Loucy (cell line): ENCODE measurements around the gene RGS11.

Experiments used
- H2AFZ ChIP-seq: fragments of 200-600 bp; sonication (generic); 2 replicates; pipeline ENCODE4 v1.6.0; 2016; ENCODE audit warnings: antibody characterized with exemption, mild to moderate bottlenecking, low read length, moderate library complexity
- H3F3A ChIP-seq: fragments of 200-600 bp; 2 replicates; pipeline ENCODE4 v1.6.0; 2016; ENCODE audit warnings: antibody characterized with exemption, low read depth, mild to moderate bottlenecking
- H3K27me3 ChIP-seq: fragments of 200-600 bp; sonication (generic); 2 replicates; pipeline ENCODE4 v1.6.1; 2014; ENCODE audit warnings: low read length, mild to moderate bottlenecking; ENCODE audit not compliant: insufficient read depth, poor library complexity, severe bottlenecking
- H3K36me3 ChIP-seq: fragments of 200-600 bp; sonication (generic); 2 replicates; pipeline ENCODE4 v1.6.1; 2016; ENCODE audit warnings: low read length; ENCODE audit not compliant: insufficient read depth
- H3K4me1 ChIP-seq: fragments of 200-600 bp; sonication (generic); 2 replicates; pipeline ENCODE4 v1.5.1; 2014; ENCODE audit warnings: low read length, mild to moderate bottlenecking; ENCODE audit not compliant: insufficient read depth, poor library complexity, severe bottlenecking
- H3K4me2 ChIP-seq: fragments of 200-600 bp; sonication (generic); 2 replicates; pipeline ENCODE4 v1.6.0; 2014; ENCODE audit warnings: antibody characterized with exemption, low read length, low read depth, mild to moderate bottlenecking; ENCODE audit not compliant: poor library complexity, severe bottlenecking
- H3K4me3 ChIP-seq: fragments of 200-600 bp; sonication (generic); 2 replicates; pipeline ENCODE4 v1.5.1; 2014; ENCODE audit warnings: low read length, mild to moderate bottlenecking, mixed read lengths; ENCODE audit not compliant: poor library complexity, severe bottlenecking
- H3K79me2 ChIP-seq: fragments of 200-600 bp; sonication (generic); 2 replicates; pipeline ENCODE4 v1.6.1; 2014; ENCODE audit warnings: low read length; ENCODE audit not compliant: insufficient read depth
- H3K9ac ChIP-seq: fragments of 200-600 bp; sonication (generic); 2 replicates; pipeline ENCODE4 v1.6.0; 2014; ENCODE audit warnings: mild to moderate bottlenecking, low read depth, low read length, moderate library complexity; ENCODE audit not compliant: poor library complexity, severe bottlenecking
- H3K9me2 ChIP-seq: fragments of 200-600 bp; sonication (generic); replicated peaks from 2 replicates; pipeline ENCODE4 v1.6.1; 2016; ENCODE audit warnings: low read depth, low read length, mixed read lengths
- H3K9me3 ChIP-seq: fragments of 200-600 bp; sonication (generic); 2 replicates; pipeline ENCODE4 v1.6.1; 2014; ENCODE audit warnings: mild to moderate bottlenecking, antibody characterized with exemption, low read length, low read depth; ENCODE audit not compliant: insufficient read depth
- H4K20me1 ChIP-seq: fragments of 200-600 bp; sonication (generic); 2 replicates; pipeline ENCODE4 v1.6.0; 2014; ENCODE audit warnings: antibody characterized with exemption, low read length, mild to moderate bottlenecking; ENCODE audit not compliant: insufficient read depth, poor library complexity, severe bottlenecking
- EZH2phosphoT487 ChIP-seq: fragments of 200-600 bp; IDR thresholded peaks from 2 replicates; pipeline ENCODE4 v1.6.1; 2018; ENCODE audit warnings: antibody characterized with exemption, mild to moderate bottlenecking, moderate library complexity, borderline replicate concordance
- TF ChIP-seq, protein P1 (sequence below): fragments of 200-600 bp; sonication (generic); conservative IDR thresholded peaks from 2 replicates; pipeline ENCODE4 v1.5.1; 2014; ENCODE audit warnings: mild to moderate bottlenecking, antibody characterized with exemption, low read length

RGS11 gene

DNA sequence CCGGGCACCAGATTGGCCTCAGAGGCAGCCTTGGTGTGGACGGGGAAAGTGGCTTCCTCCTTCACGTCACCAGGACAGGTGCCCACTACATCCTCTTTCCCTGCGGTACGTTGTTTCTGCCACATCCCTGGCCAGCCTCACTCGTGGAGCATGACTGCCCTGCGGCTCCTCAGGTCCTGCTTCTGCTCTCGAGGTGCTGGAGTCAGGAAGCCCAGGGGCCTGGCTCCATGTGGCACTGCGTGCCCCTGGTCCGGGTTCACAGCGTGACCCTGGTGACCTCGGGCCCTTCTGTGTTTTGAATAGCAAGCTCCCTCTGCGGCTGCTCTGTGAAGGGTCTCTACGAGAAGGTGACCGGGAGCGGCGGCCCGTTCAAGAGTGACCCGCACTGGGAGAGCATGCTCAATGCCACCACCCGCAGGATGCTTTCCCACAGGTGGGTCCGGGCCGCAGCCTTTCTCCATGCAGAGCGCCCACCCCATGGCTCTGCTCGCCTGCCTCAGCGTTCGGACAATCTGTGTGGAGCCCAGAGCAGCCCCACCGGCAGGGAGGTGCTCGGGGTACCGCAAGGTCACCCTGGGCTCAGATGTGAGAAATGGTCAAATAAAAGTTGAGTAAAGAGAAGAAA, 13.5 kb downstream of the RGS11 start:
- Histone ChIP-seq H3K9me3 (no peaks in the 10 kb centered on the region), H2AFZ (no peak overlapping the region), H3K9ac (no peak overlapping the region), H3K4me3 (no peak overlapping the region), H3K36me3 (no peaks in the 10 kb centered on the region), H3K4me1 (peaks cover 4% of the 10 kb centered on the region), H4K20me1 (no peaks in the 10 kb centered on the region), H3K4me2 (no peak overlapping the region), H3K27me3 (no peaks in the 10 kb centered on the region), H3F3A (no peaks in the 10 kb centered on the region), H3K79me2 (no peaks in the 10 kb centered on the region), H3K9me2 (no peaks in the 10 kb centered on the region)
- no peak for TF ChIP-seq EZH2phosphoT487
- TF ChIP-seq, protein P1, sequence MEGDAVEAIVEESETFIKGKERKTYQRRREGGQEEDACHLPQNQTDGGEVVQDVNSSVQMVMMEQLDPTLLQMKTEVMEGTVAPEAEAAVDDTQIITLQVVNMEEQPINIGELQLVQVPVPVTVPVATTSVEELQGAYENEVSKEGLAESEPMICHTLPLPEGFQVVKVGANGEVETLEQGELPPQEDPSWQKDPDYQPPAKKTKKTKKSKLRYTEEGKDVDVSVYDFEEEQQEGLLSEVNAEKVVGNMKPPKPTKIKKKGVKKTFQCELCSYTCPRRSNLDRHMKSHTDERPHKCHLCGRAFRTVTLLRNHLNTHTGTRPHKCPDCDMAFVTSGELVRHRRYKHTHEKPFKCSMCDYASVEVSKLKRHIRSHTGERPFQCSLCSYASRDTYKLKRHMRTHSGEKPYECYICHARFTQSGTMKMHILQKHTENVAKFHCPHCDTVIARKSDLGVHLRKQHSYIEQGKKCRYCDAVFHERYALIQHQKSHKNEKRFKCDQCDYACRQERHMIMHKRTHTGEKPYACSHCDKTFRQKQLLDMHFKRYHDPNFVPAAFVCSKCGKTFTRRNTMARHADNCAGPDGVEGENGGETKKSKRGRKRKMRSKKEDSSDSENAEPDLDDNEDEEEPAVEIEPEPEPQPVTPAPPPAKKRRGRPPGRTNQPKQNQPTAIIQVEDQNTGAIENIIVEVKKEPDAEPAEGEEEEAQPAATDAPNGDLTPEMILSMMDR = no peak

DNA sequence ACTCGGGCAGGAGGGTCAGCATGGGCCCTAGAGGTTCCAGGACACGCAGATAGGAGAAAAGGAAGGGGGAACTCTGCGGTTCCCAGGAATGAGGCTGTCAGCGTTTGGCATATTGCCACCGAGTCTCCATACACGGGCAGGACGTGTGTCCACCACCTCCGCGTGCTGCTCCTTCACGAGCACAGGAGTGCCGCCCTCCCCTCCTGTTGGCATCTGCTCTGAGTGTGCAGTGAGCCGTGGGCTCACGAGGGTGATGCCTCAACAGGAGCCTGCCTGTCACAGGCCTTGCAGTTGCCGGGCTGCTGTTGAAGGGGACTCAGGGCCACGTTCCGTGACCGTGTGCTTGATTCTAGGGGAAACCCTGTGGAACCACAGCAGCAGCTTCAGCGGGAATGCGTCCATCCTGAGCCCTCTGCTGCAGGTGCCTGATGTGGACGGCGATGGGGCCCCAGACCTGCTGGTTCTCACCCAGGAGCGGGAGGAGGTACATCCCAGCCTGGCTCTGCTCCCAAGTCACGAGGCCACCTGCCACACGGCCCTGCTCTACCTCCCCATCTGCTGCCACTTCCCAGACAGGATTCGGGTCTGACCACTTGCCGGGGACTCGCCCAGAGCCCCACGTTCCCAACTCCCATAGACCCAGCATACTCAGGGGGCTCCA, 14.6 kb downstream of the RGS11 start:
- Histone ChIP-seq H3K9me2 (no peaks in the 10 kb centered on the region), H3K36me3 (no peaks in the 10 kb centered on the region), H3K4me3 (no peak overlapping the region), H2AFZ (no peak overlapping the region), H3K79me2 (no peaks in the 10 kb centered on the region), H3K4me1 (peaks cover 4% of the 10 kb centered on the region), H3K27me3 (no peaks in the 10 kb centered on the region), H3F3A (no peaks in the 10 kb centered on the region), H3K9ac (no peak overlapping the region), H4K20me1 (no peaks in the 10 kb centered on the region), H3K9me3 (no peaks in the 10 kb centered on the region), H3K4me2 (no peak overlapping the region)
- TF ChIP-seq, protein P1 = no peak
- no peak for TF ChIP-seq EZH2phosphoT487

DNA sequence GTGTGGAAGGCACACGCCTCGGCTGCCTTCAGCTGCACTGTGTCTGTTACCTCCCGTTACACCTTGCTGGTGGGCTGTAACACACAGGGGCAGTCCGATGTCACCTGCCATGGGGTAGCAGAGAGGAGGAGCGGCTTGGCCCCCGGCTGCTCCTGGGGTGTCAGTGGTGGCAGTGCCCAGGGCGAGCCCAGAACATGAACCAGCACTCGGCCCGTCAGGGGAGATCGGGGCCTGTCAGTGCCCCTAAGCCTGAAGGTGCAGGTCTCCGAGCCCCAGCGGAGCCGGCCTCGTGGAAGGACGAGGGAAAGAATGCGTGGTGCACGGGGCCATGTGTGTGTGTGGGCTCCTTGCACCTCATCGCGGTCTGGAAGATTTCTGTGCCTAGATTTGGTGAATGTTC, 15.4 kb downstream of the RGS11 start:
- H2AFZ ChIP-seq = no peak overlapping the region
- H3K4me1 ChIP-seq = peaks cover 8% of the 10 kb centered on the region
- no peak overlapping the region for H3K4me3 ChIP-seq
- no peaks in the 10 kb centered on the region for H3K79me2 ChIP-seq
- no peaks in the 10 kb centered on the region for H3K9me2 ChIP-seq
- H4K20me1 ChIP-seq = no peaks in the 10 kb centered on the region
- no peak overlapping the region for H3K4me2 ChIP-seq
- no peak overlapping the region for H3K9ac ChIP-seq
- TF ChIP-seq, protein P1 = no peak
- no peak for TF ChIP-seq EZH2phosphoT487
- no peaks in the 10 kb centered on the region for H3K9me3 ChIP-seq
- no peaks in the 10 kb centered on the region for H3K27me3 ChIP-seq
- H3F3A ChIP-seq = no peaks in the 10 kb centered on the region
- H3K36me3 ChIP-seq = no peaks in the 10 kb centered on the region
